ENCODE data around the gene SHFL.

DNA sequence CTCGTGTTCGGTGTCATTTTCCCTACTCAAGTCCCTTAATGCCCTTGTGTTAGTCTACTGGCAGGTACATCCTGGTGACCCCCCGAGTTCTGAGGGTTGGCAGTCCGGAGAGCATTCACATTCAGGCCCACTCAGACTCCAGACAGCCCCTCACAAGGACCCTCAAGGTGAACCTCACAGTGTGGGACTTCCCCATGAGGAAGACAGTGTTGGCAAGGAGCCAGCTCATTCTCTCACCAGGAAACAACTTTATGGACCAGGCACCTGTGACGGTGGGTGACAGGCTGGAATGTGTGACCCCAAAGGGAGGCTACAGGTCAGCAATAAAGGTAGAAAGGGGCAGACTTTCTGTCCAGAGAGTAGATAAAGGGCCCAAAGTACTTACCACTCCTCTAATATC, 48.3 kb upstream of the SHFL start:
- TF ChIP-seq TAF1 (IDR thresholded peaks at IDR 0.05; ENCODE audit: borderline replicate concordance, low read depth, low read length): no peak
- no peak for TF ChIP-seq POLR2A (IDR thresholded peaks at IDR 0.05; ENCODE audit: low read depth, low read length)

Data from GM12892 (cell line).